Measurements from ENCODE around the gene ACAA1. TPM values are rescaled to one million over a fixed set of nuclear protein-coding genes. Genes with fewer than 3 reads are reported as not detected.
A peak's percentile ranks its signal among the peaks of the same experiment; 100 is the strongest.

ACAA1 gene
- total RNA-seq (2021) (58.9 and 65.8 TPM in 2 replicates), Bru-seq, nascent RNA (percentile 65 among the genes with signal in this experiment), BruChase-seq, experiment 1, labeled RNA remaining after a 2-hour chase (percentile 63 among the genes with signal in this experiment), BruChase-seq, experiment 2, labeled RNA remaining after a 6-hour chase (percentile 67 among the genes with signal in this experiment)
- long read RNA-seq, transcript ACAA1-202 (12 exons, 1,785 nt): major isoform, 68 of 115 reads
- long read RNA-seq, transcript ACAA1-203 (10 exons, 1,944 nt): minor isoform, 6 of 115 reads
- long read RNA-seq, partial matches to known transcripts: 4 of 115 reads
- long read RNA-seq, other reads (novel, unspliced or antisense): 36 of 115 reads

GRCh38 chr3:38136777-38137614 lies at the start of gene ACAA1:
Gene ACAA1 (minus strand): TSS chr3:38137127. CDS start chr3:38137035, 92 bp downstream.
- TF ChIP-seq CTCF (conservative IDR thresholded peaks at IDR 0.05) (no peak), EZH2 (IDR thresholded peaks at IDR 0.05; ENCODE audit: low read depth) (no peak)
- H4K20me1 ChIP-seq (ENCODE audit: insufficient read depth): no peaks in the 10 kb centered on the region; the same call in 1 of the 2 replicates

GRCh38 chr3:38177181-38177580 lies 40.3 kb upstream of the ACAA1 start:
- Histone ChIP-seq H3F3A (ENCODE audit: insufficient read depth, low read depth) (peaks cover 16% of the 10 kb centered on the region; the same call in 1 of the 2 replicates), H3K4me3 (no peak overlapping the region), H3K79me2 (ENCODE audit: low read depth) (peaks cover 93% of the 10 kb centered on the region), H2AFZ (no peak overlapping the region), H3K4me1 (replicated peaks; ENCODE audit: insufficient read depth) (peaks cover 12% of the 10 kb centered on the region), H3K36me3 (ENCODE audit: low read depth) (no peaks in the 10 kb centered on the region; the same call in 1 of the 2 replicates), H4K20me1 (ENCODE audit: insufficient read depth) (peaks cover 52% of the 10 kb centered on the region), H3K4me2 (no peak overlapping the region), H3K27ac (no peak overlapping the region), H3K27me3 (ENCODE audit: insufficient read depth, low read depth) (no peaks in the 10 kb centered on the region), H3K9me2 (ENCODE audit: insufficient read depth) (no peaks in the 10 kb centered on the region), H3K9me3 (ENCODE audit: insufficient read depth, low read depth) (no peaks in the 10 kb centered on the region)
- TF ChIP-seq EZH2 (IDR thresholded peaks at IDR 0.05; ENCODE audit: low read depth) (no peak), CTCF (conservative IDR thresholded peaks at IDR 0.05) (no peak)
- POLR2A ChIA-PET (ENCODE audit: unreplicated experiment): no interaction called here
- BruUV-seq (replicated peaks): no TSS peak
- CTCF ChIA-PET: no interaction called here
- intact Hi-C loops (cut with micrococcal nuclease; ENCODE audit: unreplicated experiment): no loop called here
- DNase-seq: no peak

More at GRCh38 chr3:38136777-38137614, at the start of gene ACAA1:
- H3K36me3 ChIP-seq (ENCODE audit: low read depth): no peaks in the 10 kb centered on the region; the same call in 1 of the 2 replicates
- ChIA-PET CTCF (interaction anchor here (0.6 to 1.1 kb wide), 4 partner anchors 17 to 302 kb away, joined by 3 to 8 read pairs (median 3); no protein-coding TSS in a partner anchor), POLR2A (ENCODE audit: unreplicated experiment) (interaction anchor here (0.6 to 1.2 kb wide), 9 partner anchors 18 to 204 kb away, joined by 3 to 10 read pairs (median 5); partner anchors contain the start of gene OXSR1)
- no peaks in the 10 kb centered on the region for H3K9me2 ChIP-seq (ENCODE audit: insufficient read depth)
- H3K27me3 ChIP-seq (ENCODE audit: insufficient read depth, low read depth): no peaks in the 10 kb centered on the region
- peak within 1 kb of the TSS; percentile 93 for H2AFZ ChIP-seq
- peaks cover 71% of the 10 kb centered on the region for H3K4me1 ChIP-seq (replicated peaks; ENCODE audit: insufficient read depth)
- peak within 1 kb of the TSS; percentile 98 for H3K4me2 ChIP-seq
- no peaks in the 10 kb centered on the region for H3K9me3 ChIP-seq (ENCODE audit: insufficient read depth, low read depth)
- BruUV-seq (replicated peaks): no TSS peak
- H3K27ac ChIP-seq: peak within 1 kb of the TSS; percentile 69
- intact Hi-C loops (cut with micrococcal nuclease; ENCODE audit: unreplicated experiment): loop anchor here (1.0 to 10.0 kb wide), 6 partner anchors 17 to 1145 kb away; partner anchors contain the start of genes ACVR2B, EPM2AIP1, MLH1 and OXSR1
- H3F3A ChIP-seq (ENCODE audit: insufficient read depth, low read depth): peaks cover 46% of the 10 kb centered on the region; the same call in 1 of the 2 replicates
- DNase-seq: peak; percentile 96 to 99
- peaks cover 44% of the 10 kb centered on the region for H3K79me2 ChIP-seq (ENCODE audit: low read depth)
- peak within 1 kb of the TSS; percentile 98 for H3K4me3 ChIP-seq

- no peak overlapping the region for H3K27ac ChIP-seq
- CTCF ChIA-PET: no interaction called here
These were observed 37.0 kb upstream of the ACAA1 start for GRCh38 chr3:38173834-38174418.

More at GRCh38 chr3:38173834-38174418, 37.0 kb upstream of the ACAA1 start:
- peaks cover 18% of the 10 kb centered on the region for H3K4me1 ChIP-seq (replicated peaks; ENCODE audit: insufficient read depth)
- peaks cover 52% of the 10 kb centered on the region for H4K20me1 ChIP-seq (ENCODE audit: insufficient read depth)
- H3K4me2 ChIP-seq: no peak overlapping the region
- DNase-seq: no peak
- H3K79me2 ChIP-seq (ENCODE audit: low read depth): peaks cover 95% of the 10 kb centered on the region
- H3K27me3 ChIP-seq (ENCODE audit: insufficient read depth, low read depth): no peaks in the 10 kb centered on the region
- intact Hi-C loops (cut with micrococcal nuclease; ENCODE audit: unreplicated experiment): loop anchor here (5.0 kb wide), 1 partner anchor 38 kb away; no protein-coding TSS in a partner anchor
- no peaks in the 10 kb centered on the region for H3K36me3 ChIP-seq (ENCODE audit: low read depth)
- no peak overlapping the region for H3K4me3 ChIP-seq
- H3K9me3 ChIP-seq (ENCODE audit: insufficient read depth, low read depth): no peaks in the 10 kb centered on the region
- POLR2A ChIA-PET (ENCODE audit: unreplicated experiment): no interaction called here
- BruUV-seq (replicated peaks): no TSS peak
- H3K9me2 ChIP-seq (ENCODE audit: insufficient read depth): no peaks in the 10 kb centered on the region
- TF ChIP-seq EZH2 (IDR thresholded peaks at IDR 0.05; ENCODE audit: low read depth): no peak
- TF ChIP-seq CTCF (conservative IDR thresholded peaks at IDR 0.05): no peak
- no peak overlapping the region for H2AFZ ChIP-seq
- H3F3A ChIP-seq (ENCODE audit: insufficient read depth, low read depth): peaks cover 21% of the 10 kb centered on the region; the same call in 1 of the 2 replicates
